GM12873 (cell line): Measurements from ENCODE around the gene OR6Q1.

Experiments
- CTCF ChIP-seq: IDR thresholded peaks from 2 replicates; pipeline ENCODE4 v1.5.1; 2012; ENCODE audit warnings: low read depth, mild to moderate bottlenecking, moderate library complexity, low read length, control low read depth; ENCODE audit not compliant: insufficient read depth; ENCODE audit errors: missing control alignments

The OR6Q1 gene

GRCh38 chr11:58070585-58070984 is 39.8 kb downstream of the OR6Q1 start:
- TF ChIP-seq CTCF, result no peak

GRCh38 chr11:58075781-58076180 is 45.0 kb downstream of the OR6Q1 start:
- TF ChIP-seq CTCF, result no peak
